Measurements from ENCODE around the gene TMEM209.

TMEM209 gene

GRCh38 chr7:130118294-130118693, 86.9 kb downstream of the TMEM209 start:
- DNase-seq = no peak

DNA sequence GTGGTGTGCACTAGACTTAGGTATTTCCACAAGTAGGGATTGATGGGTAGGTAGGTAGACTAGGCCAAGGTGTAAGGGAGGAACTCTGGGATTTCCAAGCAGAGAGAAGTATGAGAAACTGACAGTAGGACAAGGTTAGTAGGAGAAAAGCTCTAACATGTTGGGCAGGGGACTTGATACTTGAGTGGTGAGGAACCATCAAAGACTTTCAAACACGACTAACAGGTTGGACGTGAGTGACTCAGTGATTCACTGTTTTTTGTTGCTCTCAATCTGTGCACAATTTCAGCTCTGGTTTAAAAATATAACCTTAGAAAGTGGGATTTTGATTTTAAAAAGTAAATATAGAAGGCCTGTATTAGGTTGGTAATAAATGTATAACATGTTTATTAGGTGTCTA, 90.4 kb downstream of the TMEM209 start:
- no peak for DNase-seq
